ENCODE data around the gene HSPA1B.
"Not testable (repeated sequence)": the region's sequence is repeated elsewhere in the genome, so short reads cannot be mapped to it uniquely, and the experiment has no call there.

Gene HSPA1B

DNA sequence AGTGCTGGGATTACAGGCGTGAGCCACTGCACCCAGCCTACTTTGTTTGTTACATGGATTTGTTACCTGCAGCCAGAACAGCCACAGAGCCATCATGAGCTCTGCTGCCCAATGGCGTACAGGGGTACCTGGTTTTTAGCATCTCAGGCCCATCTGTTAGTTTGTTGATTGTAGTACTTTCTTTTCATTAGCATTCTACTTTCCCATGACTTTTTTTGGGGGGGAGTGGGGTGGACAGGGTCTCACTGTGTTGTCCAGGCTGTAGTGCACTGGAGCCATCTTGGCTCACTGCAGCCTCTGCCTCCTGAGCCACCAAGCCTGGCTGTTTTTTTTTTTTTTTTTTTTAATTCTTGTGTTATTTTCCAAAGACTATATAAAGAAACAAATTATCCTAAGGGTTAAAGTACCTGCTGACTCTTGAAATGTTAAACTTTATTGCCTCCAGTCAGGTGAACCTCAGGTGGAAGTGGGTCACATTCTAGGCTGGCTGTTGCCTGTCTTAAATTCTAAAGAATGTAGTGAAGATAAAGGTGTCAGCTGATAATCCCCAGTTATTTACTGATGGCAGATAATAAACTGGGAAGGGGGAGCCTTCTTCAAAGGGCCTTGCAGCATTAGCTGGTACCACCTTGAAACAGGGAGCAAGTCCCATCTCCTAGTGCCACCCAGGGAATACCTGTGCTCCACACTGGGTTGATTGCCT is 19.9 kb downstream of the HSPA1B start:
- Histone ChIP-seq H3K27me3 (ENCODE audit: control insufficient read depth, low read length) (no peaks in the 10 kb centered on the region), H3K36me3 (ENCODE audit: control insufficient read depth, low read length) (peaks cover 5% of the 10 kb centered on the region; the same call in 1 of the 2 replicates), H3F3A (ENCODE audit: control insufficient read depth, insufficient read depth) (peaks cover 37% of the 10 kb centered on the region), H4K20me1 (ENCODE audit: control insufficient read depth, insufficient read depth, low read depth, low read length) (no peaks in the 10 kb centered on the region), H3K79me2 (ENCODE audit: control insufficient read depth, low read length) (no peaks in the 10 kb centered on the region), H3K4me3 (ENCODE audit: low read length) (no peak overlapping the region), H3K9me3 (ENCODE audit: control insufficient read depth, insufficient read depth, low read length) (no peaks in the 10 kb centered on the region; the same call in 1 of the 2 replicates), H3K4me1 (ENCODE audit: control insufficient read depth, low read length) (no peaks in the 10 kb centered on the region), H3K4me2 (ENCODE audit: low read length) (no peak overlapping the region), H3K9me2 (replicated peaks; ENCODE audit: control insufficient read depth, low read length) (no peaks in the 10 kb centered on the region), H3K27ac (ENCODE audit: low read depth, low read length) (no peak overlapping the region)
- no peak for TF ChIP-seq EZH2phosphoT487 (IDR thresholded peaks at IDR 0.05; ENCODE audit: borderline replicate concordance, low read length)
- TF ChIP-seq CTCF (IDR thresholded peaks at IDR 0.05; ENCODE audit: low read depth, low read length, poor library complexity, severe bottlenecking), result no peak

DNA sequence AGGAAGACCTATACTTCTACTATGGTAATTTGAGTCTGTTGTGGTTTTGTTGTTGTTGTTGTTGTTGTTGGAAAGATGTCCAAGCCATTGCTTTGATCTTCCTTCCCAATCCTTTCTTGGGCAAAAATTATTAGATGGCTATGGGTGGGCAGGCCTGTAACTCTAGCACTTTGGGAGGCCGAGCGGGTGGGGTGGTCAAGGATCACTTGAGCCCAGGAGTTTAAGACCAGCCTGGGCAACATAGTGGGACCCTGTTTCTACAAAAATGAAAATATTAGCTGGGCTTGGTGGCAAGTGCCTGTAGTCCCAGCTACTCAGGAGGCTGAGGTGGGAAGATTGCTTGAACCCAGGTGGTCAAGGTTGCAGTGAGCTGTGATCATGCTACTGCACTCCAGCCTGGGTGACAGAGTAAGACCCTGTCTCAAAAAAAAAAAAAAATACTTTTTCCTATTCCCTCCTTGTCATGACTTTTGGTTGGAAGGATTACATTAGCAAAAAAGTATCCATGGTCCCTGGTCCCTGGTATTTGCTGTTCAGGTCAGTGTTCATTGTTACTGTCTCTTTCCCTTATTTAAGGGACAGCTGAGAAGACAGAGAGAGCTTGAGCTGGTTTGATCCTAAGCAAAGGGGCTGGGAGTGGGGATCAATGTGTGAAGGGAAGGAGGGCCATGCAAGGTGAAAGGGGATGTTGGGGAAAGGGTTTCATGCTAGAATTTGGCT is 23.4 kb downstream of the HSPA1B start:
- Histone ChIP-seq H4K20me1 (ENCODE audit: control insufficient read depth, insufficient read depth, low read depth, low read length) (no peaks in the 10 kb centered on the region), H3K9me3 (ENCODE audit: control insufficient read depth, insufficient read depth, low read length) (peaks cover 4% of the 10 kb centered on the region; the same call in 1 of the 2 replicates), H3K4me3 (ENCODE audit: low read length) (no peak overlapping the region), H3K79me2 (ENCODE audit: control insufficient read depth, low read length) (no peaks in the 10 kb centered on the region), H3F3A (ENCODE audit: control insufficient read depth, insufficient read depth) (peaks cover 13% of the 10 kb centered on the region; the same call in 1 of the 2 replicates), H3K4me2 (ENCODE audit: low read length) (no peak overlapping the region), H3K4me1 (ENCODE audit: control insufficient read depth, low read length) (no peaks in the 10 kb centered on the region), H3K27me3 (ENCODE audit: control insufficient read depth, low read length) (no peaks in the 10 kb centered on the region), H3K9me2 (replicated peaks; ENCODE audit: control insufficient read depth, low read length) (no peaks in the 10 kb centered on the region), H3K27ac (ENCODE audit: low read depth, low read length) (no peak overlapping the region), H3K36me3 (ENCODE audit: control insufficient read depth, low read length) (no peaks in the 10 kb centered on the region)
- no peak for TF ChIP-seq CTCF (IDR thresholded peaks at IDR 0.05; ENCODE audit: low read depth, low read length, poor library complexity, severe bottlenecking)
- TF ChIP-seq EZH2phosphoT487 (IDR thresholded peaks at IDR 0.05; ENCODE audit: borderline replicate concordance, low read length), result no peak

GRCh38 chr6:31851485-31851832 is 23.9 kb downstream of the HSPA1B start:
- Histone ChIP-seq H3K4me2 (ENCODE audit: low read length) (no peak overlapping the region), H3K27ac (ENCODE audit: low read depth, low read length) (no peak overlapping the region), H3K9me3 (ENCODE audit: control insufficient read depth, insufficient read depth, low read length) (peaks cover 4% of the 10 kb centered on the region; the same call in 1 of the 2 replicates)

DNA sequence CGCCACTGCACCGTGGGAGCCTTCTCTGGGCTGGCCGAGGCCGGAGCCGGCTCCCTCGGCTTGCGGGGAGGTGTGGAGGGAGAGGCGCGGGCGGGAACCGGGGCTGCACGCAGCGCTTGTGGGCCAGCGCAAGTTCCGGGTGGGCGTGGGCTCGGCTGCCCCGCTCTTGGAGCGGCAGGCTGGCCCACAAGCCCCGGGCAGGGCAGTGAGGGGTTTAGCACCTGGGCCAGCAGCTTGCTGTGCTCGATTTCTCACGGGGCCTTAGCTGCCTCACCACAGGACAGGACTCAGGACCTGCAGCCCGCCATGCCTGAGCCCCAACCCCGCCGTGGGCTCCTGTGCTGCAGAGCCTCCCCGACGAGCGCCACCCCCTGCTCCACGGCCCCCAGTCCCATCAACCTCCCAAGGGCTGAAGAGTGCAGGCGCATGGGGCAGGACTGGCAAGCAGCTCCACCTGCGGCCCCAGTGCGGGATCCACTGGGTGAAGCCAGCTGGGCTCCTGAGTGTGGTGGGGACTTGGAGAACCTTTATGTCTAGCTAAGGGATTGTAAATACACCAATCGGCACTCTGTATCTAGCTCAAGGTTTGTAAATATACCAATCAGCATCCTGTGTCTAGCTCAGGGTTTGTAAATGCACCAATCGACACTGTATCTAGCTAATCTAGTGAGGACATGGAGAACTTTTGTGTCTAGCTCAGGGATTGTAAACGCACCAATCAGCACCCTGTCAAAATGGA is 24.6 kb downstream of the HSPA1B start:
- not testable (repeated sequence) for H3K9me2 ChIP-seq (replicated peaks; ENCODE audit: control insufficient read depth, low read length); H3K27me3 ChIP-seq (ENCODE audit: control insufficient read depth, low read length); H3K36me3 ChIP-seq (ENCODE audit: control insufficient read depth, low read length); H3K4me2 ChIP-seq (ENCODE audit: low read length); H3K4me1 ChIP-seq (ENCODE audit: control insufficient read depth, low read length); H3K79me2 ChIP-seq (ENCODE audit: control insufficient read depth, low read length); H3K27ac ChIP-seq (ENCODE audit: low read depth, low read length); H3K9me3 ChIP-seq (ENCODE audit: control insufficient read depth, insufficient read depth, low read length); H3F3A ChIP-seq (ENCODE audit: control insufficient read depth, insufficient read depth); H3K4me3 ChIP-seq (ENCODE audit: low read length); H4K20me1 ChIP-seq (ENCODE audit: control insufficient read depth, insufficient read depth, low read depth, low read length)

More at GRCh38 chr6:31851485-31851832, 23.9 kb downstream of the HSPA1B start:
- H3K79me2 ChIP-seq (ENCODE audit: control insufficient read depth, low read length), result no peaks in the 10 kb centered on the region
- H3K27me3 ChIP-seq (ENCODE audit: control insufficient read depth, low read length), result no peaks in the 10 kb centered on the region
- TF ChIP-seq EZH2phosphoT487 (IDR thresholded peaks at IDR 0.05; ENCODE audit: borderline replicate concordance, low read length) (no peak), CTCF (IDR thresholded peaks at IDR 0.05; ENCODE audit: low read depth, low read length, poor library complexity, severe bottlenecking) (no peak)
- no peaks in the 10 kb centered on the region for H4K20me1 ChIP-seq (ENCODE audit: control insufficient read depth, insufficient read depth, low read depth, low read length)
- H3K36me3 ChIP-seq (ENCODE audit: control insufficient read depth, low read length), result no peaks in the 10 kb centered on the region
- no peak overlapping the region for H3K4me3 ChIP-seq (ENCODE audit: low read length)
- no peaks in the 10 kb centered on the region for H3K9me2 ChIP-seq (replicated peaks; ENCODE audit: control insufficient read depth, low read length)
- H3K4me1 ChIP-seq (ENCODE audit: control insufficient read depth, low read length), result no peaks in the 10 kb centered on the region
- peaks cover 12% of the 10 kb centered on the region; the same call in 1 of the 2 replicates for H3F3A ChIP-seq (ENCODE audit: control insufficient read depth, insufficient read depth)

- H3F3A ChIP-seq (ENCODE audit: control insufficient read depth, insufficient read depth); H3K4me1 ChIP-seq (ENCODE audit: control insufficient read depth, low read length); H3K36me3 ChIP-seq (ENCODE audit: control insufficient read depth, low read length); H3K4me3 ChIP-seq (ENCODE audit: low read length); H3K79me2 ChIP-seq (ENCODE audit: control insufficient read depth, low read length); H4K20me1 ChIP-seq (ENCODE audit: control insufficient read depth, insufficient read depth, low read depth, low read length); H3K27me3 ChIP-seq (ENCODE audit: control insufficient read depth, low read length); H3K4me2 ChIP-seq (ENCODE audit: low read length); H3K27ac ChIP-seq (ENCODE audit: low read depth, low read length); H3K9me3 ChIP-seq (ENCODE audit: control insufficient read depth, insufficient read depth, low read length); H3K9me2 ChIP-seq (replicated peaks; ENCODE audit: control insufficient read depth, low read length): not testable (repeated sequence)
Measured at GRCh38 chr6:31857774-31858173, 30.2 kb downstream of the HSPA1B start.
